Heart left ventricle (tissue), 13 donors: Measurements from ENCODE around the gene LRRC42.

ENCODE experiments used
- POLR2A ChIP-seq, 2 donors: fragments of 450-650 bp; IDR thresholded peaks; one replicate each; pipeline ENCODE4 v1.6.1; 2017; ENCODE audit warnings: antibody characterized with exemption in 2 of 2, mild to moderate bottlenecking in 2 of 2, moderate library complexity in 2 of 2
- TF ChIP-seq, protein P1 (sequence below), 12 donors: fragments of 200-600 bp; sonication (generic) in 4 of 12; IDR thresholded peaks; one replicate each; pipeline versions ENCODE4 v1.5.0 to v1.8.0; 2018 to 2022; ENCODE audit warnings: antibody characterized with exemption in 12 of 12, mild to moderate bottlenecking in 5 of 12
- donor health status: ischemic (EF 13 %, LVEDD 7.1; RV severe dilation, severe dysfunction).
- donor health status: DM: no; HTN: yes; CAD: no.
- donor health status: DM: no; HTN: no; CAD: no.
- donor health status: ischemic (EF 25% LVEDD 6.9; RV normal size, moderate dysfunction).
- donor health status: ischemic (EF 25% LVEDD 5.7; RV mildly dilated, moderate dysfunction).
- donor health status: ischemic (EF 35%, LVEDD 5.7; RV mildly dilated, moderate dysfunction).
- donor health status: nonischemic (EF 11% LVEDD 7.7; RV severe dilation, severe dysfunction).
- donor health status: DM: yes; HTN: yes; CAD: no.
- donor health status: PGD.
- donor health status: ischemic (EF 29% LVEDD 5.4; RV normal size, mild dysfunction).
- donor health status: nonischemic (EF 23%, LVEDD 6.1; RV moderate dilation, normal function).

DNA sequence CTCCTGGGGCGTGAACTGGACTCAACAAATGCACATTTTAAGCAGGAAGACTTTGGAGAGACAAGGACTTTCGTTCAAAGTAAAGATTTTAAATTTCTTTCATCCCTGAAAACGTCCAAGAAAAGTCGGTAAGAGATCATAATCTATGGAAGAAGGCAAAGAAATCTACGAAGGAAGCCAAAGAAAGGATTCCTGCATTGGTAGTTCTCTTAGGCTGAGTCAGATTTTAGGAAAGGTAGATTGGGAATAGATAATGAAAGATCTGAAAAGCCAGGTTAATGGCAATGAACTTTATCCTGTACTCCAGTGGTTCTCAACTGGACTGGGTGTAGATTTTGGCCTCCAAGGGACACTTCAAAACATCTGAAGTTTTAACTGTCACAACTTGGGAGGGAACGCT, 3.1 kb upstream of the LRRC42 start:
- no peak for TF ChIP-seq POLR2A (IDR thresholded peaks at IDR 0.05)
- TF ChIP-seq, protein P1, sequence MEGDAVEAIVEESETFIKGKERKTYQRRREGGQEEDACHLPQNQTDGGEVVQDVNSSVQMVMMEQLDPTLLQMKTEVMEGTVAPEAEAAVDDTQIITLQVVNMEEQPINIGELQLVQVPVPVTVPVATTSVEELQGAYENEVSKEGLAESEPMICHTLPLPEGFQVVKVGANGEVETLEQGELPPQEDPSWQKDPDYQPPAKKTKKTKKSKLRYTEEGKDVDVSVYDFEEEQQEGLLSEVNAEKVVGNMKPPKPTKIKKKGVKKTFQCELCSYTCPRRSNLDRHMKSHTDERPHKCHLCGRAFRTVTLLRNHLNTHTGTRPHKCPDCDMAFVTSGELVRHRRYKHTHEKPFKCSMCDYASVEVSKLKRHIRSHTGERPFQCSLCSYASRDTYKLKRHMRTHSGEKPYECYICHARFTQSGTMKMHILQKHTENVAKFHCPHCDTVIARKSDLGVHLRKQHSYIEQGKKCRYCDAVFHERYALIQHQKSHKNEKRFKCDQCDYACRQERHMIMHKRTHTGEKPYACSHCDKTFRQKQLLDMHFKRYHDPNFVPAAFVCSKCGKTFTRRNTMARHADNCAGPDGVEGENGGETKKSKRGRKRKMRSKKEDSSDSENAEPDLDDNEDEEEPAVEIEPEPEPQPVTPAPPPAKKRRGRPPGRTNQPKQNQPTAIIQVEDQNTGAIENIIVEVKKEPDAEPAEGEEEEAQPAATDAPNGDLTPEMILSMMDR (IDR thresholded peaks at IDR 0.05) = no peak
